Mucosa of descending colon (tissue), 3 donors: ENCODE results near the gene SNX6. TPM values are rescaled to one million over a fixed set of nuclear protein-coding genes. Genes with fewer than 3 reads are reported as not detected.
"Not testable (repeated sequence)": the region's sequence is repeated elsewhere in the genome, so short reads cannot be mapped to it uniquely, and the experiment has no call there.

Source experiments
- ATAC-seq: fragments of 200-7000 bp; cut with Tn5 transposase; one replicate; pipeline ENCODE4 v1.9.1; 2020; ENCODE audit warnings: mild to moderate bottlenecking, moderate library complexity
- DNase-seq, 3 donors: peaks; one replicate each; pipeline ENCODE4 v3.0.0-alpha.2; 2020
- H3K36me3 ChIP-seq: fragments of 200-600 bp; one replicate; pipeline ENCODE4 v1.8.0; 2021; ENCODE audit warnings: low read depth, mild to moderate bottlenecking
- H3K4me1 ChIP-seq: fragments of 200-600 bp; one replicate; pipeline ENCODE4 v1.8.0; 2021; ENCODE audit warnings: low read depth, mild to moderate bottlenecking
- H3K4me3 ChIP-seq: fragments of 200-600 bp; one replicate; pipeline ENCODE4 v1.8.0; 2021; ENCODE audit warnings: mild to moderate bottlenecking
- H3K9me3 ChIP-seq: fragments of 200-600 bp; one replicate; pipeline ENCODE4 v1.8.0; 2021; ENCODE audit warnings: mild to moderate bottlenecking
- CTCF ChIP-seq: fragments of 200-600 bp; IDR thresholded peaks from one replicate; pipeline ENCODE4 v1.8.0; 2022; ENCODE audit warnings: antibody characterized with exemption, mild to moderate bottlenecking
- intact Hi-C, 2 donors: fragments of 100-400 bp; cut with DNase I in 1 of 2; cut with micrococcal nuclease in 1 of 2; formaldehyde crosslinking; loops; one replicate each; pipeline versions ENCODE4 v1.11.0 to v1.11.1; 2022; cut with DNase I, micrococcal nuclease
- total RNA-seq, 3 donors: library from RNA; stranded (reverse); fragmentation: NEBNext Ultra II Directional in 2 of 3; extraction: Animal tissue kit (Norgen Biotek cat#: 25700) in 2 of 3; gene quantifications; one replicate each; pipeline versions ENCODE4 v1.2.1 to v1.2.4, GENCODE V29; 2021 to 2023
- donor health status: DM: no; HTN: no; CAD: no; lungs with moderate emphysema.
- donor health status: DM: no; HTN: no; CAD: no.
- donor health status: DM: no; HTN: yes; CAD: no.

Gene SNX6
- total RNA-seq, 3 donors from 2014 or later: 70.9 to 79.9 (median 75.7) TPM

- H3K4me1 ChIP-seq: no peaks in the 10 kb centered on the region
- H3K36me3 ChIP-seq: no peaks in the 10 kb centered on the region
- intact Hi-C loops: no loop called here
- no peak for ATAC-seq
- H3K4me3 ChIP-seq: no peak overlapping the region
- no peak for DNase-seq
- no peak for TF ChIP-seq CTCF
- H3K9me3 ChIP-seq: no peaks in the 10 kb centered on the region
These were observed 16.8 kb upstream of the SNX6 start for GRCh38 chr14:34646570-34647255.

- Histone ChIP-seq H3K4me3 (no peak overlapping the region), H3K36me3 (no peaks in the 10 kb centered on the region), H3K4me1 (no peaks in the 10 kb centered on the region), H3K9me3 (no peaks in the 10 kb centered on the region)
- intact Hi-C loops: no loop called here
- no peak for ATAC-seq
- DNase-seq: no peak
- no peak for TF ChIP-seq CTCF
These were observed 13.4 kb upstream of the SNX6 start for GRCh38 chr14:34643361-34643760.

- no peaks in the 10 kb centered on the region for H3K9me3 ChIP-seq
- ATAC-seq (no peak), DNase-seq (no peak)
- intact Hi-C loops: no loop called here
- no peaks in the 10 kb centered on the region for H3K36me3 ChIP-seq
- H3K4me3 ChIP-seq: no peak overlapping the region
- H3K4me1 ChIP-seq: no peaks in the 10 kb centered on the region
- no peak for TF ChIP-seq CTCF
These were observed 12.6 kb upstream of the SNX6 start for GRCh38 chr14:34642595-34642994.

GRCh38 chr14:34640826-34641225 is 10.9 kb upstream of the SNX6 start:
- no peak for TF ChIP-seq CTCF
- Histone ChIP-seq H3K9me3 (no peaks in the 10 kb centered on the region), H3K4me3 (no peak overlapping the region), H3K36me3 (no peaks in the 10 kb centered on the region), H3K4me1 (no peaks in the 10 kb centered on the region)
- DNase-seq (no peak), ATAC-seq (no peak)
- intact Hi-C loops: no loop called here

- ATAC-seq, DNase-seq, intact Hi-C loops, H3K9me3 ChIP-seq, H3K36me3 ChIP-seq, H3K4me3 ChIP-seq, H3K4me1 ChIP-seq: not testable (repeated sequence)
These were observed 4.4 kb upstream of the SNX6 start for GRCh38 chr14:34634360-34634771.

GRCh38 chr14:34633742-34634141 is 3.8 kb upstream of the SNX6 start:
- no peak for TF ChIP-seq CTCF
- ATAC-seq: no peak
- Histone ChIP-seq H3K4me3 (no peak overlapping the region), H3K9me3 (no peaks in the 10 kb centered on the region), H3K4me1 (no peaks in the 10 kb centered on the region), H3K36me3 (no peaks in the 10 kb centered on the region)
- intact Hi-C loops: no loop called here
- no peak for DNase-seq
